Ishikawa (cell line): ENCODE results near the gene LIX1L.

Source experiments
- CEBPB ChIP-seq: IDR thresholded peaks from 2 replicates; pipeline ENCODE4 v1.6.1; 2012
- CREB1 ChIP-seq: IDR thresholded peaks from 2 replicates; pipeline ENCODE4 v1.6.1; 2012; ENCODE audit warnings: low read depth
- EGR1 ChIP-seq: IDR thresholded peaks from 2 replicates; pipeline ENCODE4 v1.6.1; 2012
- EP300 ChIP-seq: IDR thresholded peaks from 2 replicates; pipeline ENCODE4 v1.6.1; 2012; ENCODE audit warnings: borderline replicate concordance
- FOXM1 ChIP-seq: IDR thresholded peaks from 2 replicates; pipeline ENCODE4 v1.6.1; 2012; ENCODE audit warnings: low read depth, borderline replicate concordance
- NFIC ChIP-seq: IDR thresholded peaks from 2 replicates; pipeline ENCODE4 v1.6.1; 2012
- RAD21 ChIP-seq: IDR thresholded peaks from 2 replicates; pipeline ENCODE4 v1.6.1; 2012; ENCODE audit warnings: low read depth
- TAF1 ChIP-seq: IDR thresholded peaks from 2 replicates; pipeline ENCODE4 v1.6.1; 2012; ENCODE audit warnings: low read depth, mild to moderate bottlenecking
- TCF12 ChIP-seq: IDR thresholded peaks from 2 replicates; pipeline ENCODE4 v1.6.1; 2012; ENCODE audit warnings: low read depth
- TEAD4 ChIP-seq: IDR thresholded peaks from 2 replicates; pipeline ENCODE4 v1.6.1; 2012
- YY1 ChIP-seq: IDR thresholded peaks from 2 replicates; pipeline ENCODE4 v1.6.1; 2012; ENCODE audit warnings: low read depth
- ZBTB7A ChIP-seq: IDR thresholded peaks from 2 replicates; pipeline ENCODE4 v1.6.1; 2012; ENCODE audit warnings: low read depth
- TF ChIP-seq, protein P1 (sequence below): IDR thresholded peaks from 2 replicates; pipeline ENCODE4 v1.6.1; 2012; ENCODE audit warnings: low read depth, mild to moderate bottlenecking
- TF ChIP-seq, protein P2 (sequence below): IDR thresholded peaks from 2 replicates; pipeline ENCODE4 v1.6.1; 2012
- TF ChIP-seq, protein P3 (sequence below): IDR thresholded peaks from 2 replicates; pipeline ENCODE4 v1.6.1; 2012

The LIX1L gene

DNA sequence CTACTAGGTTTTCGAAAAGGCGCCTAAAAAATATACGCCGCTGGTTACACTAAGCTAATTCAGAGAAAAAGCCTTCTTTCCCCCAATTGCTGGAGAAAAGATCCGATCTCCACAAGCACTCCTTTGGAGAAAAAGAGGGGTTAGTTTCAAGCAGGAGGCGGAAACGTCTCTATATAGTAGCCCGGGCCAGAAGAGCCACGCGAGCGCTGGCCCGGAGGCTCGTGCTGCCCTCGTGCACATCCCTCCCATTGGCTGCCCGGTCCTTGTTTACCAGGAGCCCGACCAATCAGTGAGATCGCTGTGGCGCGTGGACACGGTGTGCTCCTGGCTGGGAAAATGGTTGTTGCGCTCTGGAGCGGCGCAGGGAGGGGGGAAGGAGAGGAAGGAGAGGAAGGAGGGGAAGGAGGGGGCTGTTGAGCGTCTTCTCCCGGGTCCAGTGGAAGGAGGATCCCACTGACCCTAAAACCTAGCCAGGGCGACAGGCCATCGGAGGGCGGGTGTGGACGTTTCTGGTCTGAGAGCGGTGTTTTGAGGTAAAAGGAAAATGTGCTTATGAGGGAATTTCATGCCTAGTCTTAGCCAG is 38.7 kb upstream of the LIX1L start, which contains the start of gene TXNIP:
Gene TXNIP, minus strand, starts transcription at position 147 of the 583 bp plus-strand sequence. CDS start 313 bp downstream, outside the sequence.
- TF ChIP-seq TCF12 (peak; percentile 67), FOXM1 (peak; percentile 86), CREB1 (no peak; the same call in 1 of the 2 replicates), ZBTB7A (peak; percentile 56; the same call in 1 of the 2 replicates), NFIC (peak; percentile 84), EP300 (peak; percentile 50; the same call in 1 of the 2 replicates), RAD21 (no peak), CEBPB (no peak), YY1 (peak; percentile 80), EGR1 (no peak), TAF1 (no peak; the same call in none of the 2 replicates), TEAD4 (no peak)
- TF ChIP-seq, protein P1, sequence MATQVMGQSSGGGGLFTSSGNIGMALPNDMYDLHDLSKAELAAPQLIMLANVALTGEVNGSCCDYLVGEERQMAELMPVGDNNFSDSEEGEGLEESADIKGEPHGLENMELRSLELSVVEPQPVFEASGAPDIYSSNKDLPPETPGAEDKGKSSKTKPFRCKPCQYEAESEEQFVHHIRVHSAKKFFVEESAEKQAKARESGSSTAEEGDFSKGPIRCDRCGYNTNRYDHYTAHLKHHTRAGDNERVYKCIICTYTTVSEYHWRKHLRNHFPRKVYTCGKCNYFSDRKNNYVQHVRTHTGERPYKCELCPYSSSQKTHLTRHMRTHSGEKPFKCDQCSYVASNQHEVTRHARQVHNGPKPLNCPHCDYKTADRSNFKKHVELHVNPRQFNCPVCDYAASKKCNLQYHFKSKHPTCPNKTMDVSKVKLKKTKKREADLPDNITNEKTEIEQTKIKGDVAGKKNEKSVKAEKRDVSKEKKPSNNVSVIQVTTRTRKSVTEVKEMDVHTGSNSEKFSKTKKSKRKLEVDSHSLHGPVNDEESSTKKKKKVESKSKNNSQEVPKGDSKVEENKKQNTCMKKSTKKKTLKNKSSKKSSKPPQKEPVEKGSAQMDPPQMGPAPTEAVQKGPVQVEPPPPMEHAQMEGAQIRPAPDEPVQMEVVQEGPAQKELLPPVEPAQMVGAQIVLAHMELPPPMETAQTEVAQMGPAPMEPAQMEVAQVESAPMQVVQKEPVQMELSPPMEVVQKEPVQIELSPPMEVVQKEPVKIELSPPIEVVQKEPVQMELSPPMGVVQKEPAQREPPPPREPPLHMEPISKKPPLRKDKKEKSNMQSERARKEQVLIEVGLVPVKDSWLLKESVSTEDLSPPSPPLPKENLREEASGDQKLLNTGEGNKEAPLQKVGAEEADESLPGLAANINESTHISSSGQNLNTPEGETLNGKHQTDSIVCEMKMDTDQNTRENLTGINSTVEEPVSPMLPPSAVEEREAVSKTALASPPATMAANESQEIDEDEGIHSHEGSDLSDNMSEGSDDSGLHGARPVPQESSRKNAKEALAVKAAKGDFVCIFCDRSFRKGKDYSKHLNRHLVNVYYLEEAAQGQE = no peak
- TF ChIP-seq, protein P2, sequence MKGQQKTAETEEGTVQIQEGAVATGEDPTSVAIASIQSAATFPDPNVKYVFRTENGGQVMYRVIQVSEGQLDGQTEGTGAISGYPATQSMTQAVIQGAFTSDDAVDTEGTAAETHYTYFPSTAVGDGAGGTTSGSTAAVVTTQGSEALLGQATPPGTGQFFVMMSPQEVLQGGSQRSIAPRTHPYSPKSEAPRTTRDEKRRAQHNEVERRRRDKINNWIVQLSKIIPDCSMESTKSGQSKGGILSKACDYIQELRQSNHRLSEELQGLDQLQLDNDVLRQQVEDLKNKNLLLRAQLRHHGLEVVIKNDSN = peak; percentile 72
- TF ChIP-seq, protein P3, sequence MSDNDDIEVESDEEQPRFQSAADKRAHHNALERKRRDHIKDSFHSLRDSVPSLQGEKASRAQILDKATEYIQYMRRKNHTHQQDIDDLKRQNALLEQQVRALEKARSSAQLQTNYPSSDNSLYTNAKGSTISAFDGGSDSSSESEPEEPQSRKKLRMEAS = peak; percentile 96

DNA sequence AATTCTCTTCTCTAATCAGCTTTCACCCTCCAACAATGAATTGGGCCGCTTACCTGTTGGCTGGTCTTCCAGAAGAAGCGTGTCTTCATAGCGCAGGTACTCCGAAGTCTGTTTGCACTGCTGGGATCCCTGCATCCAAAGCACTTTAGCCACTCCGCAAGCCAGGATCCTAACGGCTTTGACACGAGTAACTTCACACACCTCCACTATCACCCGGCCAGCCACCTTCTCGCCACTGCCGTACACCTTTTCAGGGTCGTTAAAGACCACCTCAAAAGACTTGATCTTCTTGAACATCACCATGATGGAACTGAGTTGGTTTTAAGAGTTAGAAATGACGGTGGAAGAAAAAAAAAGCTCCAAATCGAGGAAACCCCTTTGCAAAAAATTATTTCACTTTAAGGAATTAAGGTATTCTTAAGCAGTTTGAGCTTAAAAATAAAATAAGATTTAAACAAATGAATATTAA is 38.2 kb upstream of the LIX1L start:
- TF ChIP-seq EP300 = no peak
- TF ChIP-seq, protein P2 = no peak
- no peak for TF ChIP-seq CREB1
- TF ChIP-seq, protein P3 = no peak
- TF ChIP-seq TAF1 = no peak
- no peak for TF ChIP-seq ZBTB7A
- TF ChIP-seq RAD21 = no peak
- TF ChIP-seq FOXM1 = no peak
- TF ChIP-seq NFIC = no peak

DNA sequence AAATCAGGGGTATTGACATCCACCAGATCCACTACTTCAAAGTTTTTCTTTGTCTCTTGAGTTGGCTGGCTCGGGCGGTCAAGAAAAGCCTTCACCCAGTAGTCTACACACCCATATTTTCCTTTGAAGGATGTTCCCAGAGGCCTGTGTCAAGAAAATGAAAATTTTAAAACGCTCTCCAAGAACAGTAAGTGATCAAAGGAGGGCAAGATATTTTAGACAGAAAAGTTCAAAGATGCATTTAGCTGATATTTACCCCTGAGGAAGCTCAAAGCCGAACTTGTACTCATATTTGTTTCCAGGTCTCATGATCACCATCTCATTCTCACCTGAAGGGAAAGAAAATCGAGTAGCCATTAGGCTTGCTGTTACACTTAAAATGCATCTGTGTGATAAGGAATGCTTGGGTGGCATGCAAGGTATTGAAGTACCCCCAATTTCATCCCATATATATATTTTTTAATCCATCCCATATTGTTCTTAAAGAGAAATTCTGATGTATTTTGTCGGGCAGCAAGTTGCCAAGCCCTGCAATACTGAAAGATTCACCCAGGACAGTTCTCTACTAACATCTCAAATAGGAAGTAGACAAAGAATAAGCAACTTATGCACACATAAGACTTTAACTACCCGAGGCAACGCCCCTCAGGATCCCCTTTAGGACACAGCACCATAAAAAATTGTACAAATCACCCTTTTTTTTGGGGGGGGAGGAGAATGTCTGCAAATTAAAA is 37.5 kb upstream of the LIX1L start:
- no peak for TF ChIP-seq YY1
- TF ChIP-seq ZBTB7A = no peak
- TF ChIP-seq TEAD4 = no peak
- TF ChIP-seq, protein P3 = no peak
- TF ChIP-seq FOXM1 = no peak
- no peak for TF ChIP-seq TAF1
- TF ChIP-seq EGR1 = no peak
- TF ChIP-seq, protein P1 = no peak

DNA sequence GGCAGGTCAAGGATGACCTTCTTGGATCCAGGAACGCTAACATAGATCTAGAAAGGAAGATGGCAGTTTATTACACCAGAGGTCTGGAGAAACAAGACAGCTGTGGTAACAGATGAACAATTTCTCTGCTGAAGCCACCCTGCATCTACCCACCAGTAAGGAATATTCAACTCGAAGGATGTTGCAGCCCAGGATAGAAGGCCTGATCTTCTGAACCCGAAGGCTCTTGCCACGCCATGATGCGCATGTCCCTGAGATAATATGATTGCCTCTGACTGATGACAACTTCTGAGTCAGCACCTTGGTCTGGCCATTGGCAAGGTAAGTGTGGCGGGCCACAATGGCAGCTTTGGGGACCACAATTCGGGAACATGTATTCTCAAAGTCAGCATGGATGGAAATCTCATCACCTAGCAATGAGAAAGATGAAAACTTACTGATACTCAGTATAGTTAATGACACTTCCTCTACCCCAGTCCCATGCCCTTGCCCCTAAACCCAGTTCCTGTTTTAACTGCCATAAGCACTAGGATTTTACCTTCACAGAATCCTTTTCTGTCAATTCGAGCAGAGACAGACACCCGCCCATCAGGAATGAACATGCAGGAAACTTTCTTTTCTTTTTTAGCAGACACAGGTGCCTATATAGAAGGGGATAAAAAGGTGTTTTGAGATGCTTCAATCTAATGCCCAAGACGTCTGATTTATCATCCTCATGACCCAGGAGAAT is 36.7 kb upstream of the LIX1L start:
- TF ChIP-seq EGR1 (no peak), TEAD4 (no peak), ZBTB7A (no peak), NFIC (no peak), EP300 (no peak), YY1 (no peak), TAF1 (no peak), FOXM1 (no peak), TCF12 (no peak), RAD21 (no peak), CREB1 (no peak), CEBPB (no peak)
- TF ChIP-seq, protein P1 = no peak
- TF ChIP-seq, protein P3 = no peak
- TF ChIP-seq, protein P2 = no peak
